Activated CD4-positive, alpha-beta T cell treated with anti-CD3 and anti-CD28 coated beads, Interleukin-2, amount 50 U/mL, for 16 hours (primary cell): ENCODE data around the gene CDCP2.

Source experiments
- DNase-seq: peaks from one replicate; pipeline ENCODE4 v3.0.0-alpha.2; 2020

CDCP2 gene

GRCh38 chr1:54152696-54153095 lies at the start of gene CDCP2:
Gene CDCP2 (minus strand): TSS chr1:54153000. CDS start chr1:54152922, 78 bp downstream.
- DNase-seq = no peak

GRCh38 chr1:54200519-54200997 lies 47.8 kb upstream of the CDCP2 start:
- DNase-seq = peak; percentile 12

GRCh38 chr1:54199765-54200518 lies 47.1 kb upstream of the CDCP2 start, which contains the start of the genes CYB5RL and MRPL37:
Gene CYB5RL (minus strand): TSS chr1:54200030. CDS start chr1:54195616, 4,414 bp downstream.
Gene MRPL37 (plus strand): TSS chr1:54200167. CDS start chr1:54200244, 77 bp downstream.
- peak; percentile 98 for DNase-seq

GRCh38 chr1:54199151-54199764 lies 46.5 kb upstream of the CDCP2 start:
- no peak for DNase-seq

GRCh38 chr1:54193453-54193852 lies 40.7 kb upstream of the CDCP2 start:
- no peak for DNase-seq

DNA sequence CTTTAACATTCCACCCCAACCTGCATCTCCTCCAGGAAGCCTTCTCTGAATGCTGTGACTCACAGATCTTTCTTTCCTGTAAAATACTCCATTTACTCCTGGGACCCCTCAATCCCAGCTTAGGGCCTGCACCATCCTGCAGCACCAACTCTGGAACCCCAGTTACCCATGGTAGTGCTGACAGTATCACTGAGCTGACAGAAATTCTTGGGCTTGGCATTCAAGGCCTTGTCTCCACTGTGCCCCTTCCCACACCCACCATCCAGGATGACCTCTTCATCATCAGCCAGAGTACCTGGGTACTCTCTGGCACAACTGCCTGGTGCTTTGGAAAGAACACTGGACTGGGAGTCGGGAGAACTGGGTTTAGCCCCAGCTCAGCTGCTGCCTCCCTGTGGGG lies 38.7 kb upstream of the CDCP2 start:
- no peak for DNase-seq

GRCh38 chr1:54190526-54190925 lies 37.7 kb upstream of the CDCP2 start:
- DNase-seq = no peak

DNA sequence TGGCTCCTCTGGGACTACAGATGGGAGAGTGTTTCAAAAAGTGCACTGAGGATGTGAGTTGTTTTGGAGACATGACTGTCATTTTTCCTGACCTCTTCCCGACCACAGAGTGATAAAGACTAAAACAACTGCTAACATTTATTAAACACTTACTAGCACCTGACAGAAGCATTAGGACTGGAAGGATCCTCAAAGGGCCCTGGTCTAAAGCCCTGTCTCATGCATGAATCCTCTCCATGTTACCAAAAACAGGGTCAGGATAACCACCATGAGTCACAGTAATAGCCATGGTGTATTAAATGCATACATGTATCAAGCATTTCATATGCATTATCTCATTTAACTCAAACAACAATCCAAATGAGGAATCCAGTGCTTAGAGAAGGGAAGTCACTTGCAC lies 35.5 kb upstream of the CDCP2 start:
- DNase-seq = no peak

- DNase-seq = no peak
These were observed 33.3 kb upstream of the CDCP2 start for GRCh38 chr1:54186056-54186455.

- DNase-seq = no peak
These were observed 28.0 kb upstream of the CDCP2 start for GRCh38 chr1:54180701-54181360.

GRCh38 chr1:54178296-54179070 lies 25.7 kb upstream of the CDCP2 start:
- DNase-seq = no peak

DNA sequence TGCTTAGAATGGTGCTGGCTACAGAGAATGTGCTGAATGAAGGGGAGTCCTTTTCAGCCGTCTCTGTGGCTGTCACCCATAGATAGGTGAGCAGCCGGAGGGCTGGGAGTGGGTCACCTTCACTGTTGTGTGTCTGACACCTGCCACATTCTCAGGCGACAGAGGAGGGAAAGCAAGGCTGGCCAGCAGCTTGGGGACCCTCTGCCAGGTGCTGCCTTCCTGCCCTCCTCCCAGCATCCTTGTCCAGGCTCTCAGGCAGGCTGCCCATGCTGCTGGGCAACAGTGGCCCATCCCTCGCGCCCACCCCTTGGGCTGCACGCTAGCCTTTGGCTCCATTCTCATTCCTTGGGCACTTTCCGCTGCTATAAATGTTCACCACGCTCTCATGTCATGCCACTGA lies 24.9 kb upstream of the CDCP2 start:
- no peak for DNase-seq

DNA sequence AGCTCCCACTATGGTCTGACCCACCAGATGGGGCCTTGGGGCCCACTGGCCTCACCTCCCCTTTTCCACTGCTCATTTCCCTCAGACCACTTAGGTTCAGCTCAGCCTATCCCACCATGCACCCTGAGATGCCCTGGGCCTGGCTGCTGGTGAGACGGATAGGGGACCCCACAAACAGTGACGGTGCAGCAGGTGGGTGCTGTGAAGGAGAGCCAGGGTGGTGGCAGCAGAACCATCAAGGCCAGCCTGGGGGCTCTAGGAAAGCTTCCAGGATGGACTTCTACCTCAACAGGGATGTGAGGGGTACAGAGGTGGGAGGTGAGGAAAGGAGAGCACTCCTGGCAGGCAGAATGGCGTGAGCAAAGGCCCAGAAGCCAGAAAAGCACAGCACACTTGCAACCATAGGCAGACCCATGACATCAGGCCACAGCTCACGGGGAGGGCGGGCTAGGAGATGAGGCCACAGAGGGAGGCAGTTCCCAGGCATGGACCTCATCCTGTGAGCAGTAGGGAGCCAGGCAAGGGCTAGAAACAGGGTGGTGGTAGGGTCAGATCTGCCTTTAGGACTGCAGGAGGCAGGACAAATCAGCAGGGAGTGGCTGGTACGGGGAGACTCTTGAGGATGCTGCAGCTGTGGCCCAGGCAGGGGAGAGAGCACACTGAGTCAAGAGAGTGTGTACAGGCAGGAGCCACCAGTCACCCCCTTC lies 24.0 kb upstream of the CDCP2 start:
- DNase-seq = no peak

DNA sequence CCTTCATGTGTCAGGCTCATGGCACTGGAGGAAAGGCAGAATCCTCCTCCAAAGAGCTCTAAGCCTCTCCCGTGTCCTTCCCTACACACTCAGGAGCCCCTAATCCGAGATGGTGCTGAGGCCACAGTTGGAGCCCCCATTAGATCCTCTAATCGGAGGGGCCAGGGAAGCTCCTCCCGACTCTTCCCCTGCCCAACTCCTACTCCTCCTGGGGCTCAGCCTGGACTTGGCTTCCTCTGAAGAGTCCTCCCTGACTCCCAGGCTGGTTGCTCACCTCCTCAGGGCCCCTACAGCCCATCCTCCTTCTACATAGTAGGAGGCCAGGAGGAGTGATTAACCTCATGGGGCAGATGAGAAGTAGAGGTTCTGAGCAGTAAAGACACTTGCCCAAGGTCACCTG lies 21.3 kb upstream of the CDCP2 start:
- no peak for DNase-seq

- DNase-seq = no peak
These were observed 20.9 kb upstream of the CDCP2 start for GRCh38 chr1:54173681-54174080.

DNA sequence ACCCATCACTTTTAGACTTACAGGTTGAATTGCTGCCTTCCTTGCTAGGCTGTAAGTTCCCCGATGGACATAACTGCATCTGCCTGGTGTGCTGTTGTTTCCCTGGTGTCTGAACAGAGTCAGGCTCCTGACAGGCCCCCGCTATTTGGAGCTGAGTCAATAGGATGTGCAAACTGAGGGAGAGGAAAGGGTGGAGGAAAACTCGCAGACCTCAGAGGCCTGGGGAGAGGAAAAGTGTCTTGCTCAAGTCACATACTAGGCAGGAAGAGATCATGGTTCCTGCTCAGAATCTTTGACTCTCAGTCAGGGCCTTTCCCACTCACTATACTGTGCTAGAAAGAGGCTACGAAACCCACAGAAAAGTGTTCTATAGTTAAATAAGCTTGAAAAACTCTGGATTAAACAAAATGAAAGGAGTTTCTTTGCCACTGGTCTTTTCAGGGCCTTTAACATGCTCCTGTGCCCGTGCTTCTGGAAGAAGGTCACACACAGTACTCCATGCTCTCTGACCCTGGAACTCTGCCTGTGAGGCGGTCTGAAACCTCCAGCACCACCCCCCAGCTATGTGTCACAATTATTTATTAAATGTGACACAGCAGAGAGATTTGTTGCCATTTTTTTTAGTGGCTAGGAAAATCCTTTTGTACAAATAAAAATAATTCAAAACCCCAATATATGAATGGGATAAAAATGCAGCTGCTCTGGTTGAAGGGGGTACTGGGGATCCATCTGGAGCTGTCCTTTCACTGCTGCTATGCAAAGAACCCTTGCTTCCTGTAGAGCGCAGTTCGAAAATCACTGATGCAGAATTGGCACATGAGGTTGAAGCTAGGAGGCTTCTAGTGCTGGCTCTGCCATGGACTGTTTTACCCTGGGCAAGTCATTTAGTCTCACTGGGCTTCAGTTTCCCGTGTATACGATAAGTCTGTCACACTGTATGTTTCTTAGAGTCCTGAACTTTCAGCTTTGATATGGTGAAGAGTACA lies 20.1 kb upstream of the CDCP2 start:
- no peak for DNase-seq

- DNase-seq = no peak
These were observed 18.8 kb upstream of the CDCP2 start for GRCh38 chr1:54171606-54172005.

DNA sequence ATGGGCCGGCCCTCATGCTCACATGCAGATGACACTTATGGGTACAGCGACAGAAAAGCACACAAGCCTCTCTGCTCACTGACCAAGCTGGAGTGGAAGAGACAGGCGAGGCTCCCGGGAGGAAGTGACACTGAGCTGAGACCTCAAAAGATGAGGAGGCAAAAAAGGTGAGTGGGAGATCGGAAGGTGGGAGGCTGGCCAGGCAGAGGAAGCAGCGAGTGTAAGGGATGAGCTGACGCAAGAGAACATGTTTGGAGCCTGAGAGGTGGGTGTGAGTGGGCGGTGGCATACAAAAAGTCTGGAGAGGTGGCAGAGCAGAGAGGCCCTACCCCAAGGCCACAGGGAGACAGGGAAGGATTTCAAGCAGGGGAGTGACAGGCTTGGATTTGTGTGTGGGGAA lies 18.2 kb upstream of the CDCP2 start:
- DNase-seq = no peak

GRCh38 chr1:54169068-54169467 lies 16.3 kb upstream of the CDCP2 start:
- DNase-seq = no peak

- no peak for DNase-seq
These were observed 15.6 kb upstream of the CDCP2 start for GRCh38 chr1:54168206-54168965.
